ENCODE data around the gene CNPY4.

CNPY4 gene

GRCh38 chr7:100093054-100093453 lies 26.4 kb upstream of the CNPY4 start:
- DNase-seq: no peak

DNA sequence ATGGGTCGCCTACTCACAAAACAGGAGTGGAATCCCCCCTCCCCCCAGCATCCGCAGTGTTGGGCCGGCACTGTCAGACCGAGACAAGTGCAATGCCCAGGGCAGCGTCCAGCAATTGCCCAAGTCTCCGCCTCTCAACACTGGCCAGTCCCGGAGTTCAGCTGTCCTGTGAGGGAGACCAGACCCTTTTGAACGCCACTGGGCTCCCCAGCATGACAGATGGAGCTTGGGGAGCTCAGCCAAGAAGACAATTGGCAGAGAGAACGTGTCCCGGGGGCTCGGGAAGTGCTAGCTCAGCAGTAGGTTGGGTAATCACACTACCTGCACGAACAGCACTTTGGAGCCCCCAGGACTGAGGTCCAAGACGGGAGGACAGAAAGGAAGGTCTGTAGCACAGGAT lies 25.9 kb upstream of the CNPY4 start:
- no peak for DNase-seq

- no peak for DNase-seq
These were observed 25.4 kb upstream of the CNPY4 start for GRCh38 chr7:100093925-100094486.

- no peak for DNase-seq
These were observed 24.1 kb upstream of the CNPY4 start for GRCh38 chr7:100095289-100095688.

DNA sequence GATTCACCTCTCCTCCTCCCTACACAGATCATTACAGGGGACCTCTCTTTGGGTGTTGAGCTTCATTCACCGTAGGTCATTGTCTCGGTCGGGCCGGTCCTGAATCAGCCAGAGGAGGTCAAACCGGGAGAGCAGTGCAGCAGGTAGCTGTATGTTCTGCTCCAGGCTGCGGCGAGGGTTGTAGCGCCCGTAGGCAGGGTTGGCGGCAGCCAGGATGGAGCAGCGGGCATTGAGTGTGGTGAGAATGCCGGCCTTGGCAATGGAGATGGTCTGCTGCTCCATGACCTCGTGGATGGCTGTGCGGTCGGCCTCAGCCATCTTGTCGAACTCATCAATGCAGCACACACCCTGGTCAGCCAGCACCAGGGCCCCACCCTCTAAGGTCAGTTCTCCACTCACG lies 23.7 kb upstream of the CNPY4 start:
- no peak for DNase-seq

DNA sequence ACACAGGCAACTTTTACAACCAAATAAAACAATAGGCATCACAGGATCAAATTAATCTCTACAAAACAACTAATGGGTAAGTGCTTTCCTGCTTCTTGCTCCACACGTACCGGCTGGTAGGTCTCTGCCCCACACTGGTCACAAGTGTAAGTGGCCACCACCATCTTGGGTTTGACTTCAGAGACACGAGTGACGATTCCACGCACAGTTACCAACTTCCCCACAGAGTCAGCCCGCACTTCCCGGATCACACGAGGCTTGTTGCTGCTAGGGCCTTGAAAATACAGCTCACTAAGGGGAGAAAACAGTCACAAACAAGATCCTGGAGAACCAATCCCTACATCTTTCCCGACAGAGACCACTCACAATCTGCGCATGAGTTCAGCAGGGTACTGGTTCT lies 20.5 kb upstream of the CNPY4 start:
- no peak for DNase-seq

GRCh38 chr7:100099452-100099851 lies 20.0 kb upstream of the CNPY4 start:
- no peak for DNase-seq

- peak; percentile 97 for DNase-seq
These were observed 18.9 kb upstream of the CNPY4 start for GRCh38 chr7:100100420-100101015.

DNA sequence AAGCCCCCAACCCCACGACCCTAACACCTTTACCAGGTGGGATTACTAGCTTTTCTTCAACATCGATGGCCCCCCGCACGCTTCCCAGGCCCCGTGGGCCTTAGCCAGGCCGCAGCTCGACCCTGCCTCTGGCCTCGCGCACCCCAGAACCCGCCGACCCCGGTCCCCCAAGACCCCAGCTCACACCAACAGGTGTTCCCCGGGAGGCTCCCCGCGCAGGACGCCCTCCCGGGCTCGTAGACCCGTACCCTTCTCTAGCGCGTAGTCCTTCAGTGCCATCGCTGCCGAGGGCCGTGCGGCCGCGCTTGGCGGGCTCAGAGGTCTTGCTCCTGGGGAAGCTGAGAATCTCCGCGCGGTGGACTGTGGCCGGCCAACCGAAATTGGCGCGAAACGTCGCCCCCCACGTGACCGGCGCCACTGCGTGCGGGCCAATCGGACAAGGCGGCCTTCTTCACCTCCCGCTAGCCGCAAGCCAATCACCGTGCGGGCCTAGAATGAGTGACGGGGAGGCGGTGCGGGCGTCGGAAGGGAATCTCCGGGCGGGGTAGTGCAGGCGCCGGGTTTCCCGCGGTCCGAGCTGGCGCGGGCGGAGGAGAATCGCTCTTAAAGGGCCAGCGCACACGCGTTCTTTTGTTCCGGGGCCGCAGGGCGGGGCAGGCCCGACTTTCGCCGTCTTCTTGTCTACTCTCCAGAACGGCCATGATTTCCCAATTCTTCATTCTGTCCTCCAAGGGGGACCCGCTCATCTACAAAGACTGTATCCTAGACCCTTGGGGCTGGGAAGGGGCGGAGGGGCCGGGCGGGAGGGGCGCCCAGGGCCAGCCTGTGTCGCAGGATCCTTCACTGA lies 18.2 kb upstream of the CNPY4 start, which contains the start of the genes AP4M1 and MCM7:
AP4M1 (plus strand) TSS at position 628 of the 847 bp plus-strand sequence; CDS start at position 700, 72 bp downstream.
MCM7 (minus strand) TSS at position 382 of the 847 bp plus-strand sequence; CDS start at position 279, 103 bp downstream.
- DNase-seq: peak; percentile 100

- no peak for DNase-seq
These were observed 16.2 kb upstream of the CNPY4 start for GRCh38 chr7:100102950-100103840.

DNA sequence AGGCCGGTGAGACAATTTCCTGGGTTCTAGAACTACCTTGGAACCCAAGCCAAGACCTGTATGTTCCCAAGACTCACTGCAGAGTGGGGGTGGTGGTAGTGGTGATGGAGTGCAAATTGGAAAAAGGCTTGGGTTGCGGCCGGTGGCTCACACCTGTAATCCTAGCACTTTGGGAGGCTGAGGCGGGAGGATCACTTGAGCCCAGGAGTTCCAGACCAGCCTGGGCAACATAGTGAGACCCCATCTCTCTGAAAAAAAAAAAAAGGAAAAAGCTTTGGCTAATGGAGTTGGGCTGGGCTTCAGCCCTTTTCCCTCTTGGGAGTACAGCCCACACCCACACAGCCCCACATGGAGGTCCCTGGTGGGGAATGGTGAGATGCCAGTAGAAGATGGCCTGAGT lies 13.9 kb upstream of the CNPY4 start:
- no peak for DNase-seq

DNA sequence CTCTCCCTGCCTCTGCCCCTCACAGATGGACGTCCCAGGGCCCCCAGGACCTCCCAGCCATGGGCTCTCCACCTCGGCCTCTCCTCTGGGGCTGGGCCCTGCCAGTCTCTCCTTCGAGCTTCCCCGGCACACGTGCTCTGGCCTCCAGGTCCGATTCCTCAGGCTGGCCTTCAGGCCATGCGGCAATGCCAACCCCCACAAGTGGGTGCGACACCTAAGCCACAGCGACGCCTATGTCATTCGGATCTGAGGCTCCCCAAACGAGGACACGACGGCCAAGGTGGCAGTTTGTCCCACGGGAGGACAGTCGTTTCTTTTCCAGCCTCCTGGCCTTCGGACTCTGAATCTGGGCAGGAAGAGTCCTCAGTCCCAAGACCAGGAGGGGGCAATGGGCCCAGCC lies 12.8 kb upstream of the CNPY4 start:
- DNase-seq: no peak

- no peak for DNase-seq
These were observed 12.2 kb upstream of the CNPY4 start for GRCh38 chr7:100107125-100107737.

DNA sequence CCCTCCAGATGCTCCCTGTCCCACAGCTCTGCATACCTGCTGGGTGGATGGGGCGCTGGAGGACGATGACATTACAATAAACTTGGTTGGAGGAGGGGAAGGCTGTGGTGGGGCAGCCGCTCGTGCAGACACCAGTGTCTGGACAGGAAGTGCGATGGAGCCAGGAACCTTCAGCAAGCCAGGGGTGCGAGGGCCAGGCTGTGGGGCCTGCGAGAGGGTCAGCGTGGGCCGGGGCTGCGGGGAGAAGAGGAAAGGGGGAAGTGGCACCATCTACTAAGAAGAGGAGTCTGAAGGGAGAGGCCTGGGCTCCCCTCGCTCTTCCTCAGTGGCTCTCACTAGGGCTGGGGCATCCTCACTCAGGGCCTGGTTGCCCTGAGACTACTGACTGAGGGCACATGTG lies 11.5 kb upstream of the CNPY4 start:
- DNase-seq: no peak

DNA sequence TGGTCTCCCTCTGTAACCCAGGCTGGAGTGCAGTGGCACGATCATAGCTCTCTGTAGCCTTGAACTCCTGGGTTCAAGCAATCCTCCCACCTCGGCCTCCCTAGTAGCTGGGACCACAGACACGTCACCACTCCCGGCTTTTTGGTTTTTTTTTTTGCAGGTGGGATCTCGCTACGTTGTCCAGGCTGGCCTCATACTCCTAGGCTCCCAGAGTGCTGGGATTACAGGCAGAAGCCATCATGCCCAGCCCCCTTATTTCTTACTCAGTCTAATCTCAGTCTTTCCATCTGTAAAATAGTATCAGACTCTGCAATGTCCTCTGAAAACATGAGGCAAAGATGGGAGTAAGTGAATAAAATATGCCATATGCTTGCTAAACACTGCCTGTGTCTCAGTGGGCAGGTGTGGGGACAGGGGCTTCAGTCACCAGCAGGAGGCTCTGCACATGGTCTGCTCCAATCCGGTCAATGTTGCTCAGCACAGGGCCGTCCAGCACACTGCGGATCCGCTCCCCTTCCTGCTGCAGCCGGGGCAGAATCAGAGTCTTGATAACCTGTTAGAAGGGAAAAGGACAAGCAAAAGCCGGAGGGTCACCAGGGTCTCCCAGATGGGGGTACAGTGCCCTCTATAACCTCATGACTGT lies 9.8 kb upstream of the CNPY4 start:
- no peak for DNase-seq

DNA sequence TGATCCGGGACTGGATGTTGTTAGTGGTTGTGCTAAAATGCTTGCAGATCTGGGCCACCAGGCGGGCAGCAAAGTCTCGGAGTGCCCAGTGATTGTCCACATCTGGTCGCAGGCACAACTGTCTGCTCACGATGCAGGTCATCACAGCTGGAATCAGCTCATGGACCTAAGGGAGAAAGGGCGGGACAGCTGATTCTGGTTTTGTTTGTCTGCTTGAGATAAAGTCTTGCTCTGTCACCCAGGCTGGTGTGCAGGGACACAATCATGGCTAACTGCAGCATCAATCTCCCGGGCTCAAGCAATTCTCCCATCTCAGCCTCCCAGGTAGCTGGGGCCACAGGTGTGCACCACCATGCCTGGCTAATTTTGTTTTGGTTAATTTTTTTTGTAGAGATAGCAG lies 8.3 kb upstream of the CNPY4 start:
- DNase-seq: no peak

DNA sequence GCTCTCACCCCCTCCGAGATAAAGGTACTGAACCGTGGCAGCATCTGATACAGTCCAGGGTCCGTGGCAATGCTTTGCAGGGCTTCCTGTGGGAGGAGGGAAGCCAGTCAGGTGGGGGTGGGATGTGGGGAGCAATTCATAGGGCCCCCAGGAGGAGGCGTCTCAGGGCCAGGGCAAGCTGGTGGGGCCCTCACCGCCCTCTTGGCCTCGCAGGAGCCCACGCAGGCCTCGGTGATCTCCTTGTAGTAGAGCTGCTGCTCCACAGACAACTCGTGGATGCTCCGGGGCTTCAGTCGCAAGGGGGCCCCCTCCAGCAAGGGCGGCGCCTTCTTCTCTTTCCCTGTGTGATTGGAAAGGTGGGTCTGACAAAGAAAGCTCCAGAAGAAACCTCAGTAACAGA lies 7.5 kb upstream of the CNPY4 start:
- DNase-seq: no peak

DNA sequence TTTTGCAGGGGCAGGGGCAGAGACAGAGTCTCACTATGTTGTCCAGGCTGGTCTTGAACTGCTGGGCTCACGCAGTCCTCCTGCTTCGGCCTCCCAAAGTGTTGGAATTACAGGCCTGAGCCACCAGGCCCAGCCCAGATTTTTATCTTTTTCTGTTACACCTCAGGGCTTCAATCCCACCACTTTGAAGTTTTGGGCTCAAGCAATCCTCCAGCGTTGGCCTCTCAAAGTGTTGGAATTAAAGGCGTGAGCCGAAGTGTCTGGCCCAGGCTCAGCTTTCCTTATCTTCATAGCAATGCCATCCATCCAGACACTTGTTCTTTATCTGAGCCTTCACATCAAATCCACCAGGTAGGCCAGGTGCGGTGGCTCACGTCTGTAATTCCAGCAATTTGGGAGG lies 4.4 kb upstream of the CNPY4 start:
- DNase-seq: no peak

GRCh38 chr7:100118388-100119071 lies 904 bp upstream of the CNPY4 start:
- no peak for DNase-seq

GRCh38 chr7:100119970-100120732 lies 717 bp downstream of the CNPY4 start:
- DNase-seq: peak; percentile 83

DNA sequence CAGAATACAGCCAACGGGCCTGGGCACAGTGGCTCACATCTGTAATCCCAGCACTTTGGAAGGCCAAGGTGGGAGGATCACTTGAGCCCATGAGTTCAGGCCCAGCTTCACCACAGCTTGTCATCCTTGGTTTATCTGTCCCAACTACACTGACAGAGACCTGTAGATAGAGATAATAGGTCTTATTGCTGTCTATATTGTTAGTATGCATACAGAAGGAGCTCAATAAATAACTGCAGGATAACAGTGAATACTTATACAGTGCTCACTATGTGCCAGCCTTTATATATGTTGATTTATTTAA lies 1.3 kb downstream of the CNPY4 start:
- DNase-seq: no peak
